ENCODE measurements around the gene HLA-DOA.

HLA-DOA gene

GRCh38 chr6:33015798-33016197 is 6.4 kb upstream of the HLA-DOA start:
- no peak for DNase-seq

- peak; percentile 39 for DNase-seq
Observed at GRCh38 chr6:33014841-33015634, 5.6 kb upstream of the HLA-DOA start.

GRCh38 chr6:33013608-33014007 is 4.2 kb upstream of the HLA-DOA start:
- DNase-seq = no peak

- DNase-seq = no peak
Observed at GRCh38 chr6:33010356-33010755, 965 bp upstream of the HLA-DOA start.

- no peak for DNase-seq
Observed at GRCh38 chr6:33007831-33008400, 1.5 kb downstream of the HLA-DOA start.

GRCh38 chr6:33004940-33005339 is 4.5 kb downstream of the HLA-DOA start:
- DNase-seq = no peak

GRCh38 chr6:33001685-33002084 is 7.7 kb downstream of the HLA-DOA start:
- DNase-seq = no peak

GRCh38 chr6:33000055-33000454 is 9.3 kb downstream of the HLA-DOA start:
- DNase-seq = peak; percentile 10

GRCh38 chr6:32995448-32995847 is 13.9 kb downstream of the HLA-DOA start:
- no peak for DNase-seq

GRCh38 chr6:32993363-32993973 is 15.9 kb downstream of the HLA-DOA start:
- no peak for DNase-seq

- DNase-seq = no peak
Observed at GRCh38 chr6:32991972-32992371, 17.4 kb downstream of the HLA-DOA start.

GRCh38 chr6:32989368-32989767 is 20.0 kb downstream of the HLA-DOA start:
- no peak for DNase-seq

GRCh38 chr6:32984622-32985389 is 24.6 kb downstream of the HLA-DOA start:
- peak; percentile 71 for DNase-seq

GRCh38 chr6:32983964-32984621 is 25.3 kb downstream of the HLA-DOA start:
- DNase-seq = no peak

- DNase-seq = no peak
Observed at GRCh38 chr6:32983493-32983848, 25.9 kb downstream of the HLA-DOA start.

GRCh38 chr6:32982702-32983492 is 26.5 kb downstream of the HLA-DOA start:
- DNase-seq = no peak

- DNase-seq = peak; percentile 48
Observed at GRCh38 chr6:32982084-32982701, 27.2 kb downstream of the HLA-DOA start.

GRCh38 chr6:32980488-32981038 is 28.8 kb downstream of the HLA-DOA start:
- no peak for DNase-seq

- DNase-seq = no peak
Observed at GRCh38 chr6:32979720-32980487, 29.5 kb downstream of the HLA-DOA start.

GRCh38 chr6:32977953-32978324 is 31.5 kb downstream of the HLA-DOA start:
- DNase-seq = no peak

All from NCI-H524 treated with DMSO at 0.1 percent for 48 hours (cell line).